Activated T-cell treated with anti-CD3 and anti-CD28 coated beads, Interleukin-2, amount 50 U/mL, for 4 hours (primary cell): ENCODE measurements around the gene RPA3. TPM values are rescaled to one million over a fixed set of nuclear protein-coding genes. Genes with fewer than 3 reads are reported as not detected.
"Not testable (repeated sequence)": the region's sequence is repeated elsewhere in the genome, so short reads cannot be mapped to it uniquely, and the experiment has no call there.

Experiments used
- ATAC-seq, 2 donors: fragments of 200-7000 bp; cut with Tn5 transposase; one replicate each; pipeline ENCODE4 v1.10.0; 2021
- DNase-seq: peaks from one replicate; pipeline ENCODE4 v3.0.0-alpha.2; 2020
- H3K27me3 Mint-ChIP-seq: one replicate; pipeline ENCODE4 v1.8.0; 2021; ENCODE audit warnings: low read depth, mixed read lengths
- H3K36me3 Mint-ChIP-seq: one replicate; pipeline ENCODE4 v1.8.0; 2022; ENCODE audit warnings: mixed read lengths; ENCODE audit not compliant: insufficient read depth
- H3K4me1 Mint-ChIP-seq: one replicate; pipeline ENCODE4 v1.8.0; 2021; ENCODE audit warnings: low read depth, mixed read lengths
- H3K4me3 Mint-ChIP-seq: one replicate; pipeline ENCODE4 v1.8.0; 2021; ENCODE audit warnings: mild to moderate bottlenecking, moderate library complexity, mixed read lengths
- H3K9me3 Mint-ChIP-seq: one replicate; pipeline ENCODE4 v1.8.0; 2021; ENCODE audit warnings: mixed read lengths
- total RNA-seq, 3 donors: library from RNA; stranded (reverse); gene quantifications; one replicate each; pipeline ENCODE4 v1.2.1, GENCODE V29; 2021

RPA3 gene
- total RNA-seq, 3 donors from 2014 or later, result 76.9 to 82.6 (median 79.2) TPM

GRCh38 chr7:7694542-7694941 lies 23.9 kb downstream of the RPA3 start:
- ATAC-seq (no peak), DNase-seq (no peak)
- H3K9me3 Mint-ChIP-seq, result peaks cover 6% of the 10 kb centered on the region
- peaks cover 19% of the 10 kb centered on the region for H3K36me3 Mint-ChIP-seq
- H3K27me3 Mint-ChIP-seq, result no peaks in the 10 kb centered on the region
- H3K4me3 Mint-ChIP-seq, result no peak overlapping the region
- H3K4me1 Mint-ChIP-seq, result peaks cover 6% of the 10 kb centered on the region

- Mint-ChIP-seq H3K9me3 (peaks cover 6% of the 10 kb centered on the region), H3K36me3 (peaks cover 22% of the 10 kb centered on the region), H3K4me1 (peaks cover 4% of the 10 kb centered on the region), H3K27me3 (no peaks in the 10 kb centered on the region), H3K4me3 (no peak overlapping the region)
- ATAC-seq (no peak), DNase-seq (no peak)
Observed at GRCh38 chr7:7693881-7694280, 24.5 kb downstream of the RPA3 start.

- Mint-ChIP-seq H3K4me1 (peaks cover 19% of the 10 kb centered on the region), H3K9me3 (no peaks in the 10 kb centered on the region), H3K27me3 (no peaks in the 10 kb centered on the region), H3K4me3 (no peak overlapping the region), H3K36me3 (peaks cover 10% of the 10 kb centered on the region)
- DNase-seq, result no peak
- no peak for ATAC-seq
Observed at GRCh38 chr7:7688956-7689355, 29.5 kb downstream of the RPA3 start.

GRCh38 chr7:7688310-7688709 lies 30.1 kb downstream of the RPA3 start:
- Mint-ChIP-seq H3K36me3 (peaks cover 11% of the 10 kb centered on the region), H3K27me3 (no peaks in the 10 kb centered on the region), H3K9me3 (no peaks in the 10 kb centered on the region), H3K4me1 (peaks cover 19% of the 10 kb centered on the region), H3K4me3 (no peak overlapping the region)
- ATAC-seq, result no peak
- DNase-seq, result no peak

- no peak overlapping the region for H3K4me3 Mint-ChIP-seq
- peaks cover 11% of the 10 kb centered on the region for H3K36me3 Mint-ChIP-seq
- ATAC-seq, result no peak
- DNase-seq, result no peak
- H3K27me3 Mint-ChIP-seq, result no peaks in the 10 kb centered on the region
- no peaks in the 10 kb centered on the region for H3K9me3 Mint-ChIP-seq
- peaks cover 23% of the 10 kb centered on the region for H3K4me1 Mint-ChIP-seq
Observed at GRCh38 chr7:7687800-7688199, 30.6 kb downstream of the RPA3 start.

- Mint-ChIP-seq H3K4me3 (no peak overlapping the region), H3K27me3 (no peaks in the 10 kb centered on the region), H3K4me1 (peaks cover 27% of the 10 kb centered on the region), H3K36me3 (peaks cover 7% of the 10 kb centered on the region), H3K9me3 (no peaks in the 10 kb centered on the region)
- DNase-seq, result no peak
- ATAC-seq, result no peak
Observed at GRCh38 chr7:7686811-7687508, 31.4 kb downstream of the RPA3 start.

GRCh38 chr7:7682861-7683260 lies 35.5 kb downstream of the RPA3 start:
- peaks cover 42% of the 10 kb centered on the region for H3K4me1 Mint-ChIP-seq
- H3K4me3 Mint-ChIP-seq, result no peak overlapping the region
- DNase-seq (no peak), ATAC-seq (no peak)
- H3K36me3 Mint-ChIP-seq, result peaks cover 6% of the 10 kb centered on the region
- no peaks in the 10 kb centered on the region for H3K27me3 Mint-ChIP-seq
- H3K9me3 Mint-ChIP-seq, result peaks cover 3% of the 10 kb centered on the region

GRCh38 chr7:7681936-7682329 lies 36.5 kb downstream of the RPA3 start:
- Mint-ChIP-seq H3K36me3 (peaks cover 9% of the 10 kb centered on the region), H3K4me1 (peaks cover 37% of the 10 kb centered on the region), H3K9me3 (peaks cover 7% of the 10 kb centered on the region), H3K27me3 (no peaks in the 10 kb centered on the region), H3K4me3 (no peak overlapping the region)
- no peak for ATAC-seq
- no peak for DNase-seq

GRCh38 chr7:7681191-7681935 lies 37.0 kb downstream of the RPA3 start:
- peaks cover 9% of the 10 kb centered on the region for H3K36me3 Mint-ChIP-seq
- H3K27me3 Mint-ChIP-seq, result no peaks in the 10 kb centered on the region
- H3K9me3 Mint-ChIP-seq, result peaks cover 7% of the 10 kb centered on the region
- H3K4me3 Mint-ChIP-seq, result no peak overlapping the region
- H3K4me1 Mint-ChIP-seq, result peaks cover 33% of the 10 kb centered on the region
- DNase-seq (peak; percentile 8), ATAC-seq (peak; percentile 69 to 76)

GRCh38 chr7:7679640-7680039 lies 38.8 kb downstream of the RPA3 start:
- not testable (repeated sequence) for H3K4me3 Mint-ChIP-seq

GRCh38 chr7:7675686-7676085 lies 42.7 kb downstream of the RPA3 start:
- Mint-ChIP-seq H3K27me3 (no peaks in the 10 kb centered on the region), H3K36me3 (peaks cover 24% of the 10 kb centered on the region), H3K9me3 (peaks cover 15% of the 10 kb centered on the region), H3K4me1 (peaks cover 39% of the 10 kb centered on the region), H3K4me3 (no peak overlapping the region)
- DNase-seq (no peak), ATAC-seq (no peak)

More at GRCh38 chr7:7679640-7680039, 38.8 kb downstream of the RPA3 start:
- H3K27me3 Mint-ChIP-seq, DNase-seq, H3K9me3 Mint-ChIP-seq, ATAC-seq: not testable (repeated sequence)
- H3K4me1 Mint-ChIP-seq, result peaks cover 28% of the 10 kb centered on the region
- H3K36me3 Mint-ChIP-seq, result peaks cover 17% of the 10 kb centered on the region

- Mint-ChIP-seq H3K9me3 (peaks cover 15% of the 10 kb centered on the region), H3K4me3 (peak overlapping the region; percentile 49), H3K36me3 (peaks cover 26% of the 10 kb centered on the region), H3K27me3 (no peaks in the 10 kb centered on the region), H3K4me1 (peaks cover 36% of the 10 kb centered on the region)
- DNase-seq (no peak), ATAC-seq (no peak)
Observed at GRCh38 chr7:7673240-7673550, 45.2 kb downstream of the RPA3 start.

- Mint-ChIP-seq H3K36me3 (peaks cover 22% of the 10 kb centered on the region), H3K4me1 (peaks cover 36% of the 10 kb centered on the region)
- peak; percentile 86 to 87 for ATAC-seq
Observed at GRCh38 chr7:7672545-7673239, 45.7 kb downstream of the RPA3 start.

GRCh38 chr7:7671361-7671760 lies 47.0 kb downstream of the RPA3 start:
- ATAC-seq (no peak), DNase-seq (no peak)
- Mint-ChIP-seq H3K27me3 (no peaks in the 10 kb centered on the region), H3K4me1 (peaks cover 36% of the 10 kb centered on the region), H3K9me3 (peaks cover 8% of the 10 kb centered on the region), H3K4me3 (peak overlapping the region; percentile 58), H3K36me3 (peaks cover 19% of the 10 kb centered on the region)

More at GRCh38 chr7:7672545-7673239, 45.7 kb downstream of the RPA3 start:
- Mint-ChIP-seq H3K9me3 (peaks cover 11% of the 10 kb centered on the region), H3K27me3 (no peaks in the 10 kb centered on the region), H3K4me3 (peak overlapping the region; percentile 49)
- no peak for DNase-seq
